ENCODE measurements around the gene HAUS3.
A peak's percentile ranks its signal among the peaks of the same experiment; 100 is the strongest.

HAUS3 gene

DNA sequence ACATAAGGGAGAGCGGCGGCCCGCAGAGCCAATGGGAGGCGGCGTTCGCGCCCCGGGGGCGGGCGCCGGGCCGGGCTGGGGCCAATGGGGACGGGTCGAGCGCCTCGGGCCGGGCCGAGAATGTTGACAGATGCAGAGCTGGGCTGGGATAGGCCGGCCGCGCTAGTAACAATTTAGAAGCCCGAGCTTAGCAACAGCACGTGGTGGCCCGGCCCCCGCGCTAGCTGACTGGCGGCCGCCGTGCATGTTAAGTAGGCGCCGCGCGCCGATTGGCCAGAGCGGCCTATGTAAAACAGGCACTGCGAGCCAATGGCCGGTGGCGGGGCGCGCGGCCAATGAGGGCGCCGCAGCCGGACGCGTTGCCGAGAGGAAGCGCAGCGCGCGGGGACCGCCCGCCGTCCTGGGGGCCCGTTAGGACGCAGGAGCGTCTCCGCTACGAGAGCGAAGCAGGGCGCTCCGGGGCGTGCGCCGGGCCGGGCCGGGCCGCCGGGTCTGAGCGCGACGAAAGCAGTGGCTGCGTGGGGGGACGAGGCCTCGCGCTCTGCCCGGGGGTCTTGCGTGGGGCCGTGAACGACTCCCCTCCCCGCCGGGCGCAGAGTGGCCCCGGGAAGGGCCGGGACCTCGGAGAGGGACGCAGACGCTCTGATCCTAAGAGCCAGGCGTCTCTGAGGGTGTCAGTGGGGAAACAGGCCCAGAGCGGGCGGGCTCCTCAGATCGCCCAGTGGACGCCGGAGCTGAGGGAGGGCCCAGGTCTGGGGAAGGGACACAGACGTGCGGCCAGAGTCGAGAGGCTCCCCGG, 20.4 kb upstream of the HAUS3 start (continued):
- no peak for TF ChIP-seq ZNF202 (tag by site-specific recombination; IDR thresholded peaks at IDR 0.05; ENCODE audit: borderline replicate concordance)
- no peak for TF ChIP-seq ZFP3 (tag by site-specific recombination; IDR thresholded peaks at IDR 0.05; ENCODE audit: low read depth)
- TF ChIP-seq, protein P1, sequence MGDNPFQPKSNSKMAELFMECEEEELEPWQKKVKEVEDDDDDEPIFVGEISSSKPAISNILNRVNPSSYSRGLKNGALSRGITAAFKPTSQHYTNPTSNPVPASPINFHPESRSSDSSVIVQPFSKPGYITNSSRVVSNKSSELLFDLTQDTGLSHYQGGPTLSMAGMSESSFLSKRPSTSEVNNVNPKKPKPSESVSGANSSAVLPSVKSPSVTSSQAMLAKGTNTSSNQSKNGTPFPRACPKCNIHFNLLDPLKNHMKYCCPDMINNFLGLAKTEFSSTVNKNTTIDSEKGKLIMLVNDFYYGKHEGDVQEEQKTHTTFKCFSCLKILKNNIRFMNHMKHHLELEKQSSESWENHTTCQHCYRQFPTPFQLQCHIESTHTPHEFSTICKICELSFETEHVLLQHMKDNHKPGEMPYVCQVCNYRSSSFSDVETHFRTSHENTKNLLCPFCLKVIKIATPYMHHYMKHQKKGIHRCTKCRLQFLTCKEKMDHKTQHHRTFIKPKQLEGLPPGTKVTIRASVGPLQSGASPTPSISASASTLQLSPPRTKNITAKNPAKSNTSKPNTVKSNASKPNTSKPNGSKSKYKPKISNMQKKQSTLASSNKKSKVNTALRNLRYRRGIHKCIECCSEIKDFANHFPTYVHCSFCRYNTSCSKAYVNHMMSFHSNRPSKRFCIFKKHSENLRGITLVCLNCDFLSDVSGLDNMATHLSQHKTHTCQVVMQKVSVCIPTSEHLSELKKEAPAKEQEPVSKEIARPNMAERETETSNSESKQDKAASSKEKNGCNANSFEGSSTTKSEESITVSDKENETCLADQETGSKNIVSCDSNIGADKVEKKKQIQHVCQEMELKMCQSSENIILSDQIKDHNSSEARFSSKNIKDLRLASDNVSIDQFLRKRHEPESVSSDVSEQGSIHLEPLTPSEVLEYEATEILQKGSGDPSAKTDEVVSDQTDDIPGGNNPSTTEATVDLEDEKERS (tag by site-specific recombination; IDR thresholded peaks at IDR 0.05), result no peak
- TF ChIP-seq ZNF155 (tag by site-specific recombination; IDR thresholded peaks at IDR 0.05), result no peak
- TF ChIP-seq ZNF433 (tag by site-specific recombination; IDR thresholded peaks at IDR 0.05; ENCODE audit: low read depth), result no peak
- no peak for TF ChIP-seq SP3 (tag by site-specific recombination; IDR thresholded peaks at IDR 0.05)
- TF ChIP-seq, protein P2, sequence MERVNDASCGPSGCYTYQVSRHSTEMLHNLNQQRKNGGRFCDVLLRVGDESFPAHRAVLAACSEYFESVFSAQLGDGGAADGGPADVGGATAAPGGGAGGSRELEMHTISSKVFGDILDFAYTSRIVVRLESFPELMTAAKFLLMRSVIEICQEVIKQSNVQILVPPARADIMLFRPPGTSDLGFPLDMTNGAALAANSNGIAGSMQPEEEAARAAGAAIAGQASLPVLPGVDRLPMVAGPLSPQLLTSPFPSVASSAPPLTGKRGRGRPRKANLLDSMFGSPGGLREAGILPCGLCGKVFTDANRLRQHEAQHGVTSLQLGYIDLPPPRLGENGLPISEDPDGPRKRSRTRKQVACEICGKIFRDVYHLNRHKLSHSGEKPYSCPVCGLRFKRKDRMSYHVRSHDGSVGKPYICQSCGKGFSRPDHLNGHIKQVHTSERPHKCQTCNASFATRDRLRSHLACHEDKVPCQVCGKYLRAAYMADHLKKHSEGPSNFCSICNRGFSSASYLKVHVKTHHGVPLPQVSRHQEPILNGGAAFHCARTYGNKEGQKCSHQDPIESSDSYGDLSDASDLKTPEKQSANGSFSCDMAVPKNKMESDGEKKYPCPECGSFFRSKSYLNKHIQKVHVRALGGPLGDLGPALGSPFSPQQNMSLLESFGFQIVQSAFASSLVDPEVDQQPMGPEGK (tag by site-specific recombination; IDR thresholded peaks at IDR 0.05), result peak; percentile 37; the same call in 1 of the 2 replicates
- TF ChIP-seq ZNF391 (tag by site-specific recombination; IDR thresholded peaks at IDR 0.05; ENCODE audit: borderline replicate concordance, low read depth), result no peak
- no peak for TF ChIP-seq ZNF311 (tag by site-specific recombination; IDR thresholded peaks at IDR 0.05; ENCODE audit: borderline replicate concordance)
- TF ChIP-seq, protein P3, sequence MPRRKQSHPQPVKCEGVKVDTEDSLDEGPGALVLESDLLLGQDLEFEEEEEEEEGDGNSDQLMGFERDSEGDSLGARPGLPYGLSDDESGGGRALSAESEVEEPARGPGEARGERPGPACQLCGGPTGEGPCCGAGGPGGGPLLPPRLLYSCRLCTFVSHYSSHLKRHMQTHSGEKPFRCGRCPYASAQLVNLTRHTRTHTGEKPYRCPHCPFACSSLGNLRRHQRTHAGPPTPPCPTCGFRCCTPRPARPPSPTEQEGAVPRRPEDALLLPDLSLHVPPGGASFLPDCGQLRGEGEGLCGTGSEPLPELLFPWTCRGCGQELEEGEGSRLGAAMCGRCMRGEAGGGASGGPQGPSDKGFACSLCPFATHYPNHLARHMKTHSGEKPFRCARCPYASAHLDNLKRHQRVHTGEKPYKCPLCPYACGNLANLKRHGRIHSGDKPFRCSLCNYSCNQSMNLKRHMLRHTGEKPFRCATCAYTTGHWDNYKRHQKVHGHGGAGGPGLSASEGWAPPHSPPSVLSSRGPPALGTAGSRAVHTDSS (tag by site-specific recombination; IDR thresholded peaks at IDR 0.05), result no peak
- TF ChIP-seq GLI4 (tag by site-specific recombination; IDR thresholded peaks at IDR 0.05), result no peak
- TF ChIP-seq ZNF350 (tag by site-specific recombination; IDR thresholded peaks at IDR 0.05), result no peak
- no peak for TF ChIP-seq ZNF658 (tag by site-specific recombination; IDR thresholded peaks at IDR 0.05)
- TF ChIP-seq ZNF23 (tag by site-specific recombination; IDR thresholded peaks at IDR 0.05; ENCODE audit: borderline replicate concordance), result no peak
- TF ChIP-seq, protein P4, sequence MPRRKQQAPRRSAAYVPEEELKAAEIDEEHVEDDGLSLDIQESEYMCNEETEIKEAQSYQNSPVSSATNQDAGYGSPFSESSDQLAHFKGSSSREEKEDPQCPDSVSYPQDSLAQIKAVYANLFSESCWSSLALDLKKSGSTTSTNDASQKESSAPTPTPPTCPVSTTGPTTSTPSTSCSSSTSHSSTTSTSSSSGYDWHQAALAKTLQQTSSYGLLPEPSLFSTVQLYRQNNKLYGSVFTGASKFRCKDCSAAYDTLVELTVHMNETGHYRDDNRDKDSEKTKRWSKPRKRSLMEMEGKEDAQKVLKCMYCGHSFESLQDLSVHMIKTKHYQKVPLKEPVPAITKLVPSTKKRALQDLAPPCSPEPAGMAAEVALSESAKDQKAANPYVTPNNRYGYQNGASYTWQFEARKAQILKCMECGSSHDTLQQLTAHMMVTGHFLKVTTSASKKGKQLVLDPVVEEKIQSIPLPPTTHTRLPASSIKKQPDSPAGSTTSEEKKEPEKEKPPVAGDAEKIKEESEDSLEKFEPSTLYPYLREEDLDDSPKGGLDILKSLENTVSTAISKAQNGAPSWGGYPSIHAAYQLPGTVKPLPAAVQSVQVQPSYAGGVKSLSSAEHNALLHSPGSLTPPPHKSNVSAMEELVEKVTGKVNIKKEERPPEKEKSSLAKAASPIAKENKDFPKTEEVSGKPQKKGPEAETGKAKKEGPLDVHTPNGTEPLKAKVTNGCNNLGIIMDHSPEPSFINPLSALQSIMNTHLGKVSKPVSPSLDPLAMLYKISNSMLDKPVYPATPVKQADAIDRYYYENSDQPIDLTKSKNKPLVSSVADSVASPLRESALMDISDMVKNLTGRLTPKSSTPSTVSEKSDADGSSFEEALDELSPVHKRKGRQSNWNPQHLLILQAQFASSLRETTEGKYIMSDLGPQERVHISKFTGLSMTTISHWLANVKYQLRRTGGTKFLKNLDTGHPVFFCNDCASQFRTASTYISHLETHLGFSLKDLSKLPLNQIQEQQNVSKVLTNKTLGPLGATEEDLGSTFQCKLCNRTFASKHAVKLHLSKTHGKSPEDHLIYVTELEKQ (tag by site-specific recombination; IDR thresholded peaks at IDR 0.05; ENCODE audit: borderline replicate concordance), result no peak
- no peak for TF ChIP-seq ZNF510 (tag by site-specific recombination; IDR thresholded peaks at IDR 0.05; ENCODE audit: insufficient replicate concordance)
- TF ChIP-seq ZNF48 (tag by site-specific recombination; IDR thresholded peaks at IDR 0.05), result no peak
- no peak for TF ChIP-seq ZNF16 (tag by site-specific recombination; IDR thresholded peaks at IDR 0.05; ENCODE audit: low read depth)
- TF ChIP-seq ZNF530 (tag by site-specific recombination; IDR thresholded peaks at IDR 0.05; ENCODE audit: low read depth), result no peak
- no peak for TF ChIP-seq BCL11A (tag by site-specific recombination; IDR thresholded peaks at IDR 0.05; ENCODE audit: low read depth)
- no peak for TF ChIP-seq ZNF121 (tag by site-specific recombination; IDR thresholded peaks at IDR 0.05)
- 0 out of 2 replicates have a peak, but pooled peaks have one; percentile 19 for TF ChIP-seq ZNF596 (tag by site-specific recombination; IDR thresholded peaks at IDR 0.05)
- TF ChIP-seq, protein P5, sequence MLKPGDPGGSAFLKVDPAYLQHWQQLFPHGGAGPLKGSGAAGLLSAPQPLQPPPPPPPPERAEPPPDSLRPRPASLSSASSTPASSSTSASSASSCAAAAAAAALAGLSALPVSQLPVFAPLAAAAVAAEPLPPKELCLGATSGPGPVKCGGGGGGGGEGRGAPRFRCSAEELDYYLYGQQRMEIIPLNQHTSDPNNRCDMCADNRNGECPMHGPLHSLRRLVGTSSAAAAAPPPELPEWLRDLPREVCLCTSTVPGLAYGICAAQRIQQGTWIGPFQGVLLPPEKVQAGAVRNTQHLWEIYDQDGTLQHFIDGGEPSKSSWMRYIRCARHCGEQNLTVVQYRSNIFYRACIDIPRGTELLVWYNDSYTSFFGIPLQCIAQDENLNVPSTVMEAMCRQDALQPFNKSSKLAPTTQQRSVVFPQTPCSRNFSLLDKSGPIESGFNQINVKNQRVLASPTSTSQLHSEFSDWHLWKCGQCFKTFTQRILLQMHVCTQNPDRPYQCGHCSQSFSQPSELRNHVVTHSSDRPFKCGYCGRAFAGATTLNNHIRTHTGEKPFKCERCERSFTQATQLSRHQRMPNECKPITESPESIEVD (tag by site-specific recombination; IDR thresholded peaks at IDR 0.05), result no peak
- TF ChIP-seq ZNF211 (tag by site-specific recombination; IDR thresholded peaks at IDR 0.05; ENCODE audit: low read depth), result no peak

All from HEK293 (cell line).